ENCODE data around the gene HEYL.

The HEYL gene

DNA sequence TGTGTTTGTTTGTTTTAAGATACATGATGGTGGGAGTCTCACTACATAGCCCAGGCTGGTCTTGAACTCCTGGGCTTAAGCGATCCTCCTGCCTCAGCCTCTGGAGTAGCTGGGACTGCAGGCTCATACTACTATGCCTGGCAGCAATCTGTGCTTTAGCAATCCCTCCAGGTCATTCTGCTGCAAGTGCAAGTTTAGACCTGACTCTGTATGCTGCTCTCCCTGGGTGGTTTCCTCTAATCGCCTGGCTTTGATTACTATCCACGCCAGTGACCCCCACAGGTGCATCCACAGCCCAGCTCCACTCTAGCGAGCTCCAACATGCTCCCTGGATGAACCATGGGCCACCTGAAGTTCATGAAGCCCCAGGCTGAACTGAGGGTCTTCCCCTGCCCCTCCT lies 47.4 kb downstream of the HEYL start:
- TF ChIP-seq Cebpa-rat (IDR thresholded peaks at IDR 0.05), result no peak
- Histone ChIP-seq H3K36me3 (no peaks in the 10 kb centered on the region), H4K20me1 (no peaks in the 10 kb centered on the region), H3K4me2 (peak overlapping the region; percentile 11; the same call in 1 of the 2 replicates), H3K9me3 (no peaks in the 10 kb centered on the region), H3K4me1 (peaks cover 19% of the 10 kb centered on the region), H3K9ac (no peak overlapping the region), H3K27me3 (no peaks in the 10 kb centered on the region), H3K4me3 (no peak overlapping the region), H3K27ac (no peak overlapping the region)

DNA sequence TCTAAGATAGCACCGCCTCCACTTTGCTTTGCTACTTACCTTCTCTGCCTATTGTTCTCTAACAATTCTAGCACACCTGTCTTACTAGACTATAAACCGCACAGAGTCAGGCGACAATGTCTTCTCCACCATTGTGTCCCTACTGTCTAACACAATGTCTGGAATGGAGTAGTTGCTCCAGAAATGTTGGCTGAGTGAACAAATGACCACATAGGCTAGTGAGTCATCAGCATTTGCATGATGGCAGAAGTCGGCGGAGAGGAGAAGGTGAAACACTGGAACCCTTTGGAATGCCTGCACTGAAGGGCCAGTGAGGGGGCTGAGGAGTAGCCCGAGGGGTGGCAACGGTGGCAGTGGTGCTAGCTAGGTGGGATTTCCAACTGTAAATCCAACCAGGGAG lies 48.9 kb downstream of the HEYL start:
- H3K9me3 ChIP-seq, result no peaks in the 10 kb centered on the region
- peaks cover 19% of the 10 kb centered on the region for H3K4me1 ChIP-seq
- H3K36me3 ChIP-seq, result no peaks in the 10 kb centered on the region
- H3K9ac ChIP-seq, result no peak overlapping the region
- no peak overlapping the region for H3K4me3 ChIP-seq
- no peak overlapping the region for H3K4me2 ChIP-seq
- H4K20me1 ChIP-seq, result no peaks in the 10 kb centered on the region
- H3K27me3 ChIP-seq, result no peaks in the 10 kb centered on the region
- TF ChIP-seq Cebpa-rat (IDR thresholded peaks at IDR 0.05), result no peak
- H3K27ac ChIP-seq, result no peak overlapping the region

DNA sequence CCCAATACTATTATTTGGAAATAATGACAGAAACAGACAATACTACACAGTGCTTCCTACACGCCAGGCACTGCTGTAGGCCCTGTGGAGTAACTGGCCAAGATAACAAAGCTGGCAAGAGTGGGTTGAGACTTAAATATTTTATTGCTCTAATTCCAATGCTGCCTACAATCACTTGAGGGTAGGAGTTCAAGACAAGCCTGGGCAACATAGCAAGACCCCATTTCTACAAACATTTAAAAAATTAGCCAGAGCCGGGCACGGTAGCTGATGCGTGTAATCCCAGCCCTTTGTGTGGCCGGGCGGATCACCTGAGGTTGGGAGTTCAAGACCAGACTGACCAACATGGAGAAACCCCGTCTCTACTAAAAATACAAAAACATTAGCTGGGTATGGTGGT lies 53.5 kb downstream of the HEYL start:
- Histone ChIP-seq H3K4me3 (no peak overlapping the region), H3K9me3 (no peaks in the 10 kb centered on the region), H3K9ac (no peak overlapping the region), H4K20me1 (no peaks in the 10 kb centered on the region), H3K27ac (no peak overlapping the region), H3K4me2 (no peak overlapping the region), H3K27me3 (no peaks in the 10 kb centered on the region), H3K4me1 (peaks cover 21% of the 10 kb centered on the region), H3K36me3 (no peaks in the 10 kb centered on the region)
- TF ChIP-seq Cebpa-rat (IDR thresholded peaks at IDR 0.05), result no peak

DNA sequence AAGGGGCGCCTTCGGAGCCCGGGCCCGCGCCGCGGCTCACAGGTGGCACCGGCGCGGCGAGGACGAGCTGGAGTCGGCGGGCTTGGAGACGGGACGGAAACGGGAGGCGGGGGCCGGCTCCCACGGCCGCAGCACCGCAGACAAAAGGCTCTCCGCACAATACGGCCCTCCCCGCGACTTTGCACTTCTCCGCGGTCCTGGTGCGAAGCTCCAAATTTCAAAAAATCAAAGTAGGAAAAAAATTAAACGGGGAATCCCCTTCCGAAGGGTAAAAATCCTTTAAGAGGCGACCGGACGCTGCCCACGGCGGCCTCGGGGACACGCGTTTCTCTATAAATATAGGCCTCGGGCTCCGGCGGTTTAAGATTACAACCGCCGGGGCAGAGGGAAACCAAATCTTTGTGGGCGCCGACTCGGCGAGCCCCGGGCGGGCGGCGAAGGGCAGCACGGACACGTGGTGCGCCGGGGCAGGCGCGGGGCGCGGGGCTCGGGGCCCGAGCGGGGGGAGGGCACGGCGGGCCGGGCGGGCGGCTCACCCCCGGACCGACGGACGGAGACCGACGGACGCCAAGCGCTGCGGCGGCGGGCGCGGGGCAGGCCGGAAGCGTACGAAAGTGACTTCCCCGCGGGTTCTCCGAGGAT lies 63.3 kb downstream of the HEYL start:
- H4K20me1 ChIP-seq, result peaks cover 50% of the 10 kb centered on the region
- TF ChIP-seq Cebpa-rat (IDR thresholded peaks at IDR 0.05), result no peak
- H3K4me1 ChIP-seq, result peaks cover 30% of the 10 kb centered on the region
- H3K27ac ChIP-seq, result peak overlapping the region; percentile 97
- no peaks in the 10 kb centered on the region for H3K9me3 ChIP-seq
- peak overlapping the region; percentile 99 for H3K9ac ChIP-seq
- peak overlapping the region; percentile 98 for H3K4me2 ChIP-seq
- no peaks in the 10 kb centered on the region for H3K27me3 ChIP-seq
- H3K36me3 ChIP-seq, result peaks cover 45% of the 10 kb centered on the region
- H3K4me3 ChIP-seq, result peak overlapping the region; percentile 99

DNA sequence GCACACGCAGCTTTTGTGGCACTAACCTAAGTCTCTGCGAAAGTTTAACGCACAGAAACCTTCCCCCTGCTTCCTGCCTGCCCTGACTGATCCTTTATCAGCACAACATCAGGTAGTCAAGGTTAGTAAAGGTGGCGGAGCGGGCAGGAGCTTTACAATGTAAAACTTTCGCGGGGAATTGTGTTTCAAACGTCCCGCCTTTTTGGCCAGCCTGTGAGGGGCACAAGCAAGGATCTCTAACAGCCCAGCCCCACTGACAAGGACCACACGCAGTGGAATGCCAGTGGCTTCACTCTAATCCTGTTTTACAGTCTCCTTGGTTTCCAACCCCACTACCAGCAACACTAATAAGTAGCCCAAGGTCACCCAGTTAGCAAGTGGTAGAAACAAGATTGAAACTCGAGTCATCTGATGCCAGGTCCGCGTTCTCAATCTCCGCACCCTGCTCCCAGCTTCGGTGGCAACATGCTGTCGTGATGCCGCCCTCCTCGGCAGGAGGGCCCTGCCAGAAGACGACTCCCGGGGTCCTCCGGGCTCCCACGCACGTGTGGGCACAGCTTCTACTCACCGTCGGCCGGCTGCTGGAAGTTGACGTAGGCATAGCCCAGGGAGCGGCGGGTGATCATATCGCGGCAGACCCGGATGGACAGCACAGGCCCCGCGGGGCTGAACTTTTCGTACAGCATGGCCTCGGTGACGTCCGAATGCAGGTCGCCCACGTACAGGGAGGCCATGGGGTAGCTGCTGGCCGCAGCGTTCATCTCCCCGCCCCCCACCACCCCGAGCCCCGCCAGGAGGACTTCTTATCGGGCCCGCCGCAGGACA lies 64.0 kb downstream of the HEYL start:
- H4K20me1 ChIP-seq, result peaks cover 57% of the 10 kb centered on the region
- no peak for TF ChIP-seq Cebpa-rat (IDR thresholded peaks at IDR 0.05)
- no peaks in the 10 kb centered on the region for H3K9me3 ChIP-seq
- H3K36me3 ChIP-seq, result peaks cover 52% of the 10 kb centered on the region
- H3K9ac ChIP-seq, result peak overlapping the region; percentile 99
- H3K4me2 ChIP-seq, result peak overlapping the region; percentile 98
- H3K27me3 ChIP-seq, result no peaks in the 10 kb centered on the region
- peaks cover 30% of the 10 kb centered on the region for H3K4me1 ChIP-seq
- H3K4me3 ChIP-seq, result peak overlapping the region; percentile 99
- H3K27ac ChIP-seq, result peak overlapping the region; percentile 97

DNA sequence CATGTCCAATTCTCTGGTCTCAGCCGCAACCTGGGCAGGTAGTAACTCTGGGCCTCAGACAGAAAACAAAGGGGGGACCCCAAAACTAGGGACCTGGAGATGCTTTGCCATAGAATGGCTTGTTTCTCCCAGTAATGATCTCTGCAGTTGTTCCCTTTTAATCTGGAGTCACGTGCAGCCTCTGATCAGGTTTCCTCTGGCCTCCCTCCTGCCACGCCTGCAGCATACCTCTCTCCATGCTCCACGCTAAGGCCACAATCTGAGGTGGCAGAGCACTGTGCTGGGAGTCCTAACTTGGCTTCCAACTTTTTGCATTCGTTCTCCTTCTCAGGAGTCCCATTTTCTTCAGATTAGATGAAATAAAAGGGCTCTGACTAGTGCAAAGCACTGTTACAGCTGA lies 64.8 kb downstream of the HEYL start:
- H3K27ac ChIP-seq, result peak overlapping the region; percentile 97; the same call in 1 of the 2 replicates
- no peaks in the 10 kb centered on the region for H3K27me3 ChIP-seq
- TF ChIP-seq Cebpa-rat (IDR thresholded peaks at IDR 0.05), result no peak
- peak overlapping the region; percentile 99 for H3K4me3 ChIP-seq
- peak overlapping the region; percentile 98 for H3K4me2 ChIP-seq
- peaks cover 65% of the 10 kb centered on the region for H4K20me1 ChIP-seq
- H3K9ac ChIP-seq, result peak overlapping the region; percentile 99
- peaks cover 59% of the 10 kb centered on the region for H3K36me3 ChIP-seq
- H3K9me3 ChIP-seq, result no peaks in the 10 kb centered on the region
- H3K4me1 ChIP-seq, result peaks cover 30% of the 10 kb centered on the region

Data from BLaER1 (cell line).